Dendritic cell treated with granulocyte-macrophage colony-stimulating factor and Interleukin-4, amounts not matched to agents 40 ng/mL and 50 ng/mL, for 4 days (primary cell): ENCODE results near the gene CDC45.

Source experiments
- H3K27ac Mint-ChIP-seq: one replicate; pipeline ENCODE4 v1.8.0; 2022; ENCODE audit warnings: mild to moderate bottlenecking, mixed read lengths
- H3K27me3 Mint-ChIP-seq: one replicate; pipeline ENCODE4 v1.8.0; 2022; ENCODE audit warnings: mild to moderate bottlenecking, mixed read lengths
- H3K36me3 Mint-ChIP-seq: one replicate; pipeline ENCODE4 v1.8.0; 2022; ENCODE audit warnings: low read depth, mixed read lengths
- H3K4me1 Mint-ChIP-seq: one replicate; pipeline ENCODE4 v1.8.0; 2022; ENCODE audit warnings: low read depth, mixed read lengths
- H3K4me3 Mint-ChIP-seq: one replicate; pipeline ENCODE4 v1.8.0; 2022; ENCODE audit warnings: mild to moderate bottlenecking, moderate library complexity, mixed read lengths
- H3K9me3 Mint-ChIP-seq: one replicate; pipeline ENCODE4 v1.8.0; 2022; ENCODE audit warnings: mixed read lengths
- intact Hi-C: fragments of 100-400 bp; cut with micrococcal nuclease; formaldehyde crosslinking; loops from one replicate; pipeline ENCODE4 v1.15.0; 2022

Gene CDC45

DNA sequence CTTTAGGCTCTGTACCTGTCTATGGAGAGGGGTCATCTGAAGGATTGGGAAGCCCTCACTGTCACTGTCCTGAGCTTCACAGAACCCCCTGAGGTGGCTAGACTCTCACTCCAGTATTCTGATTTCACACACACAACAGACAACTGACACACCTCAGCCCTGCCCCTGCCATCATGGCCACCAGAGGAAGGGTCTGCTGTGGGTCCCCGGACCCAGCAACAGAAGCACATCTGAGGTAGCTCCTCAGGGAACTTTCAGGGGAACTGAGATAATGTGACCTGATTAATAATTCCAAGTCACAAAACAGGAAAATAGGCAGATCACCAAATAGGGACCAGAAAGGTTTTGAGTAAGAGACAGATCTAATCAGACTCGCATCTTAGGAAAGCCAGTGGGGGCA lies 24.7 kb upstream of the CDC45 start:
- Mint-ChIP-seq H3K27me3 (no peaks in the 10 kb centered on the region), H3K36me3 (peaks cover 88% of the 10 kb centered on the region), H3K4me1 (no peaks in the 10 kb centered on the region), H3K4me3 (no peak overlapping the region), H3K27ac (no peak overlapping the region), H3K9me3 (no peaks in the 10 kb centered on the region)
- intact Hi-C loops: no loop called here

DNA sequence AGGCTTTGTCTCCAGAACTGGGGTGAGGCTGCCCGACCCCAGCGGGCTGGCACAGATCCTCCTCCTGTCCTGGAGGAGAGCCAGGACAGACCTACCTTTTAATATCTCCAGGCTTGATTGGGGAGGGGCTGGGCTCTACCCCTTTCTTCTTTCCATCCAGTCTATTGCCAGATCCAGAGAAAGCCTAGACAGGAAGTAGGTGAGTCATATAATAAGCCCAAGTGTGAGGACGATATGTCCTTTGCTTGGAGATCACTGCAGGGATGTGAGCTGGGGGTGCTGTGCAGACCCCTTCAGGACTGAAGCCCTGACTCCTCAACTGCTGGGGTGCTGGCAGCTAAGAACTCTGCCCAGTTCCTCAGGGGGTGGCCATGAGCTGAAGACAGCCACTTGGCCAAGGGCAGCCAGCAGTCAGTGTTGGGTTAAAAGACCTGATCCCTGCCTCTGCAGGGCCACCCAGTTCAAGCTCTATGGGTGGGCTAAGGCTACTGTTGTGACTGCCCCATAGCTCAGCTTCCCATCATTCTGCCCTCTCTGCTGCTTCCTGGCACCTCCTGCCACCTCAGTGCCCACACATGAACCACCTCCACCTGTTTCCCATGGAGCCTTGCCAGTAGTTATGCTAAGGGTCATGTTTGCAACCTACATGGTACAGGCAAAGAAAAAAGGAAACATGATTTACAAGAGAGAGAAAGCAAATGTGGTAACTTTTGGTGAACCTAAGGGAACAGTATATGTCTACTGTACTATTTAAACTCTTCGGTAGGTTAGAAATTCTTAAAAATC lies 23.9 kb upstream of the CDC45 start:
- Mint-ChIP-seq H3K27ac (no peak overlapping the region), H3K4me1 (no peaks in the 10 kb centered on the region), H3K36me3 (peaks cover 94% of the 10 kb centered on the region), H3K27me3 (no peaks in the 10 kb centered on the region), H3K4me3 (no peak overlapping the region), H3K9me3 (no peaks in the 10 kb centered on the region)
- intact Hi-C loops: no loop called here

GRCh38 chr22:19456541-19456940 lies 23.2 kb upstream of the CDC45 start:
- Mint-ChIP-seq H3K36me3 (peaks cover 96% of the 10 kb centered on the region), H3K27me3 (no peaks in the 10 kb centered on the region), H3K4me1 (no peaks in the 10 kb centered on the region), H3K9me3 (no peaks in the 10 kb centered on the region), H3K4me3 (no peak overlapping the region), H3K27ac (no peak overlapping the region)
- intact Hi-C loops: no loop called here

GRCh38 chr22:19457828-19458428 lies 21.8 kb upstream of the CDC45 start:
- no peak overlapping the region for H3K27ac Mint-ChIP-seq
- no peaks in the 10 kb centered on the region for H3K27me3 Mint-ChIP-seq
- peaks cover 96% of the 10 kb centered on the region for H3K36me3 Mint-ChIP-seq
- no peak overlapping the region for H3K4me3 Mint-ChIP-seq
- intact Hi-C loops: no loop called here
- no peaks in the 10 kb centered on the region for H3K9me3 Mint-ChIP-seq
- H3K4me1 Mint-ChIP-seq: no peaks in the 10 kb centered on the region

- no peak overlapping the region for H3K27ac Mint-ChIP-seq
- peaks cover 96% of the 10 kb centered on the region for H3K36me3 Mint-ChIP-seq
These were observed 19.7 kb upstream of the CDC45 start for GRCh38 chr22:19460036-19460435.

DNA sequence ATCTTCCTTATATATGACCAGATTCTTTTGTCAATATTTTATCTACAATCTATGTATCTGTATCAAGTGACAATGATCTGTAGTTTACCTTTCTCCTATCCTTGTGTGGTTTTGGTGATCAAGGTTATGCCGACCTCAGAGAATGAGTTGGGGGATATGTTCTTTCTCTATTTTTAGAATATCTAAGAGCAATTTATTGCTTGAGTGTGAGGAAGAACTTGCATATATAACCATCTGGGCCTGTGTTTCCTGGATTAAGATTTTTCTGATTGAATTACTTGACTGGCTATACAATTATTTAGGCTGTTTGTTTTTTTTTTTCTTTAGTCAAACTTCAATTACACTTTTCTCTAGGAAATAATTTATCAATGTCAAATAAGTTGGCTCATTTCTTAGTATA lies 18.2 kb upstream of the CDC45 start:
- no peaks in the 10 kb centered on the region for H3K4me1 Mint-ChIP-seq
- intact Hi-C loops: no loop called here
- no peak overlapping the region for H3K27ac Mint-ChIP-seq
- no peaks in the 10 kb centered on the region for H3K9me3 Mint-ChIP-seq
- H3K4me3 Mint-ChIP-seq: no peak overlapping the region
- H3K36me3 Mint-ChIP-seq: peaks cover 96% of the 10 kb centered on the region
- no peaks in the 10 kb centered on the region for H3K27me3 Mint-ChIP-seq

More at GRCh38 chr22:19460036-19460435, 19.7 kb upstream of the CDC45 start:
- Mint-ChIP-seq H3K27me3 (no peaks in the 10 kb centered on the region), H3K4me1 (no peaks in the 10 kb centered on the region), H3K4me3 (no peak overlapping the region), H3K9me3 (no peaks in the 10 kb centered on the region)
- intact Hi-C loops: no loop called here

DNA sequence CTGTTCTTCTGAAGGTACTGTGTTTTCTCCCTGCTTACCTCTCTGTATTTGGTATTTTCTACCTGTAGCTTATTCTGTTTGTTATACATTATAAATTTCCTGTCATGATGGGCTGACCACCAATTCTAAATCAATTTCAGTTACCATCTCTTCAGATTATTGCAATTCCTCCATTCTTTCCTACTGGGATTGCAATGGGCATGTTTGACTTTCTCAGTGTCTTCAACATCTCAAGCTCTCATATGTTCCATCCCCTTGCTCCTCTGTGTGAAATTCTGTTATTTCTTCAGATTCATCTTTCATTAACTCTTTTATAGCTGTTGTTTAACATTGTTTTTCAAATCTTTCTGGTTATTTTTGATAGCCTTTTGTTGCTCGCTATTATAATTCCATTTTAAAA lies 16.7 kb upstream of the CDC45 start:
- Mint-ChIP-seq H3K27ac (no peak overlapping the region), H3K4me3 (no peak overlapping the region), H3K27me3 (no peaks in the 10 kb centered on the region), H3K4me1 (no peaks in the 10 kb centered on the region), H3K36me3 (peaks cover 96% of the 10 kb centered on the region), H3K9me3 (no peaks in the 10 kb centered on the region)
- intact Hi-C loops: no loop called here

DNA sequence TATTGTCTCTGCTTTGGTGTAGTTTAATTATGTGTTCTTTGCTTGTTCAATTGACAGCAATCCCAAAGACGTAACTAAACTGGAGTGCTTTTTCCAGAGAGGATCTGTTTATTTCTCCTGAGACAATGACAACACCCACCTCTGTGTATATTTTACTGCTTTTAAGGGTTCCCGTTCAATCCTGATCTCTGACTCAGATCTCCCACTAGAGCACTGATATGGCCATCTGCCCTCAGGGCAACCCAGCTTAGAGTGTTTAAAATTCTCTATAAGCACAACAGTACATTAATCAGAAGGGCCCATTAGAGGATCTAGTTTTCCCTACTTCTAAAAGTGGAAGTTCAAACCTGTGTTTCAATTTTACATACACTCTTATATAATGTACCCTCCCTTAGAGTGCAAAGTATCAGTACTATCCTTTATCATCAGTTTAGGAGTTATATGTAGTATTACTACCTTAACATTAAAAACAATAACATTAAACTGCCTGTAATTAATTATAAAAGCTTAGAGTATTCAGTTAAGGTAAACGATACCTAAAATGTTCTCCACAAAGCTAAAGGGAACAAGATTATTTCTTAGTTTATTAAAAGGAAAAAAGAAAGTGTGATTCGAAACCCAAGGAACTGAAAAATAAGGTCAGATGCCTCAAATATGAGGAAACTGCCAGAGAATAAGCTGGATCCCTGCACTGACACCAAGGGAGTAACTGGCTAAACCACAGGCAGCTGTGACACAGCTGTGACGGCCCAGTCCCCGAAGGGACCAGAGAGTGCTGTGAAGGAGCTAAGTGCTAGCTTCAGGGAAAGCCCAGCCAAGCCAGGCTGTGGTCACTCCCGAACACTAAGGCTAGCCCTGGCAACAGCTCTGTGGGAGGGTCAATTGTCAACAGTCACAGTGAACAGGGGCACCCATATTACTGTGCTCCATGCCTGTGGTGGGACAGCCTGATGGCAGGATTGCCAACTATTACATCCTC lies 15.9 kb upstream of the CDC45 start:
- H3K9me3 Mint-ChIP-seq: no peaks in the 10 kb centered on the region
- no peak overlapping the region for H3K27ac Mint-ChIP-seq
- intact Hi-C loops: no loop called here
- H3K4me3 Mint-ChIP-seq: no peak overlapping the region
- no peaks in the 10 kb centered on the region for H3K4me1 Mint-ChIP-seq
- peaks cover 97% of the 10 kb centered on the region for H3K36me3 Mint-ChIP-seq
- no peaks in the 10 kb centered on the region for H3K27me3 Mint-ChIP-seq

DNA sequence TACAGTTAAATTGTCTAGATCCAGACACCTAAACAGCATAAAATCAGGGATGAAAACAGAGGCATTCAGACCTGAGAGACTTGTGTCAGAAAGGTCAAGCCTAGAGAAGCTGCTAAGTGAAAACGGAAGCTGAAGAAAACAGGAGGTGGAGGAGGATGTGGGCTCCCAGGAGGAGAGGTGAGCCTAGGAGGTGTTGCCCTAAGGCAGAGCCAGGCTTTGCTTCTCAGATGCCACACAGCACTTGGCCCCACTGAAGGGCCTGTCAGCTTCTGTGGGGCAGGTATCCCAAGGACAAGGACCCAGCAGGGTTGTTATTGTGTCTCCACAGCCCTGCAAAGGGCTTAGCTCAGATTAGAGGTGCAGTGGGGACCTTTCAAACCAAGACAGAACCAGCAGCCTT lies 15.2 kb upstream of the CDC45 start:
- no peak overlapping the region for H3K27ac Mint-ChIP-seq
- H3K27me3 Mint-ChIP-seq: no peaks in the 10 kb centered on the region
- intact Hi-C loops: no loop called here
- no peaks in the 10 kb centered on the region for H3K9me3 Mint-ChIP-seq
- H3K36me3 Mint-ChIP-seq: peaks cover 99% of the 10 kb centered on the region
- no peak overlapping the region for H3K4me3 Mint-ChIP-seq
- H3K4me1 Mint-ChIP-seq: no peaks in the 10 kb centered on the region

DNA sequence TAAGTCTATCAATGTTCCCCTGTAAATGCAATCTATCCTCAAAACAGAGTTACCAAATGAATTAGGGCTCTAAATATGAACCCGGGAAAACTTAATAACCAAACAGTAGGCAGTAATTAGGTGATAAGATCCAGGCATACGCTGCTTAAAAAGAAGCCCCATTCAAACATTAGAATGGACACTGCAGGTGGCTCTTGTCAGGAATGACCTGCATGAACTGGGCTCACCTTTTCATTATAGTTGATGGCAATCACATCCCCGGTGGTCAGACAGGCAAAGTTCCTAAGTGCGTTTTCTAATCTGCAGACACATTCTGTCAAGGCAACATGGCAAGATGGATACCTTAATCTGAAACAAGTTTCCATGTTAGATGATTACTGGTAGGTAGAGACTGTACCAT lies 14.7 kb upstream of the CDC45 start:
- Mint-ChIP-seq H3K9me3 (no peaks in the 10 kb centered on the region), H3K27me3 (no peaks in the 10 kb centered on the region), H3K36me3 (peaks cover 99% of the 10 kb centered on the region), H3K4me3 (no peak overlapping the region), H3K4me1 (no peaks in the 10 kb centered on the region), H3K27ac (no peak overlapping the region)
- intact Hi-C loops: no loop called here

DNA sequence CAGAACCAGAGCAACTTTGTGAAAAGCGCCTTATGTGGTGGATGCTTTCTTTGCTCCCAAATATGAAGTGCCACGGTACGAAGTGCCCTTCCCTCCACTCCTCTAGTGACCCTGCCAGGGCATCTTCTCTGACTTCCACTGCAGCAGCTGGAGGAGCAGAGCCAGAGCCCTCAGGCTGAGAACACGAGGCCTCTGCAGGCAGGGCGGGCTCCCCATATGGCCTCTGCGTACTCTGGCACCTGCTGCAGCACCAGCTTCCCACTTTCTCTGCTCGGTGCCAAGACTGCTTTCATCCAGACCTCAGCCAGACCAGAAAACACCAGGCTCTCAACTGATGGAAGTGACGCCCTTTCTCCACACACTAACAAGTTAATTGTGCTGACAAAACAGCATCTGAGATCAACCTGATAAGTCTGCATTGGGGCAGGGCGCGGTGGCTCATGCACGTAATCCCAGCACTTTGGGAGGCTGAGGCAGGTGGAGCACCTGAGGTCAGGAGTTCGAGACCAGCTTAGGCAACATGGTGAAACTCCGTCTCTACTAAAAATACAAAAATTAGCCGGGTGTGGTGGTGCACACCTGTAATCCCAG lies 13.5 kb upstream of the CDC45 start:
- no peak overlapping the region for H3K4me3 Mint-ChIP-seq
- intact Hi-C loops: no loop called here
- no peak overlapping the region for H3K27ac Mint-ChIP-seq
- no peaks in the 10 kb centered on the region for H3K4me1 Mint-ChIP-seq
- H3K27me3 Mint-ChIP-seq: no peaks in the 10 kb centered on the region
- peaks cover 100% of the 10 kb centered on the region for H3K36me3 Mint-ChIP-seq
- no peaks in the 10 kb centered on the region for H3K9me3 Mint-ChIP-seq

GRCh38 chr22:19466848-19467752 lies 12.6 kb upstream of the CDC45 start:
- Mint-ChIP-seq H3K9me3 (no peaks in the 10 kb centered on the region), H3K36me3 (peaks cover 100% of the 10 kb centered on the region), H3K4me3 (no peak overlapping the region), H3K27ac (no peak overlapping the region), H3K4me1 (no peaks in the 10 kb centered on the region), H3K27me3 (no peaks in the 10 kb centered on the region)
- intact Hi-C loops: no loop called here

- intact Hi-C loops: no loop called here
- Mint-ChIP-seq H3K4me1 (no peaks in the 10 kb centered on the region), H3K36me3 (peaks cover 100% of the 10 kb centered on the region), H3K4me3 (no peak overlapping the region), H3K9me3 (no peaks in the 10 kb centered on the region), H3K27ac (no peak overlapping the region), H3K27me3 (no peaks in the 10 kb centered on the region)
These were observed 11.8 kb upstream of the CDC45 start for GRCh38 chr22:19467912-19468311.
